HepG2 (cell line): Measurements from ENCODE around the gene HJURP. TPM values are rescaled to one million over a fixed set of nuclear protein-coding genes. Genes with fewer than 3 reads are reported as not detected.
A peak's percentile ranks its signal among the peaks of the same experiment; 100 is the strongest.

ENCODE experiments used
- ATAC-seq: fragments of 200-7000 bp; cut with Tn5 transposase; 3 replicates; pipeline ENCODE4 v1.9.1; 2020; ENCODE audit warnings: mild to moderate bottlenecking, moderate library complexity
- BruUV-seq: library from RNA; stranded (reverse); fragments of 400-500 nt; replicated peaks from 2 replicates; lab custom pipeline; 2021; lab: Mats Ljungman, UMichigan
- CTCF ChIA-PET: fragments of 300-600 bp; formaldehyde crosslinking; extraction: SDS; loops from one replicate; lab custom pipeline; 2021; ENCODE audit warnings: low total read pairs, inconsistent platforms, low intra/inter-chr PET ratio; lab: Yijun Ruan, JAX
- POLR2A ChIA-PET: fragments of 350-600 bp; sonication (Branson Sonifier 250); formaldehyde crosslinking; loops from one replicate; lab custom pipeline; 2020; ENCODE audit warnings: antibody characterized with exemption, inconsistent platforms; lab: Yijun Ruan, JAX
- DNase-seq: peaks from one replicate; pipeline ENCODE4 v3.0.0-alpha.2; 2015; ENCODE audit warnings: low spot score
- FAIRE-seq: peaks from 3 replicates; lab custom pipeline; 2011; peaks lifted over from hg19 to GRCh38; lab: Jason Lieb, UNC
- H2AFZ ChIP-seq: one replicate; pipeline ENCODE4 v1.6.1; 2011; ENCODE audit warnings: low read length, inconsistent platforms
- H3K27ac ChIP-seq: fragments of 300-600 bp; 3 replicates; pipeline ENCODE4 v1.8.0; 2011; ENCODE audit warnings: mixed run types, mild to moderate bottlenecking, mixed read lengths, low read length, inconsistent platforms; ENCODE audit not compliant: insufficient read depth; ENCODE audit errors: extremely low read length
- H3K27me3 ChIP-seq, 2 experiments: fragments of 200-600 bp in 1 of 2; 2 replicates in 1 of 2; 3 replicates in 1 of 2; pipeline versions ENCODE4 v1.6.0 to v1.8.0; 2011; ENCODE audit warnings: low read length in 2 of 2, mild to moderate bottlenecking in 2 of 2, moderate library complexity in 2 of 2, inconsistent platforms in 1 of 2; ENCODE audit not compliant: insufficient read depth in 2 of 2, control insufficient read depth in 1 of 2
- H3K36me3 ChIP-seq, 2 experiments: fragments of 200-600 bp in 1 of 2; replicated peaks in 1 of 2; 2 replicates in 1 of 2; 3 replicates in 1 of 2; pipeline versions ENCODE4 v1.5.1 to v1.8.0; 2011; ENCODE audit warnings: low read length in 2 of 2, inconsistent platforms in 1 of 2; ENCODE audit not compliant: insufficient read depth in 2 of 2, control insufficient read depth in 1 of 2
- H3K4me1 ChIP-seq: 2 replicates; pipeline ENCODE4 v1.5.1; 2012; ENCODE audit warnings: low read length, inconsistent platforms; ENCODE audit not compliant: insufficient read depth
- H3K4me2 ChIP-seq: 2 replicates; pipeline ENCODE4 v1.6.0; 2011; ENCODE audit warnings: low read depth, low read length, inconsistent platforms
- H3K4me3 ChIP-seq, 3 experiments: fragments of 200-600 bp in 1 of 3; sonication (generic), shearing (Covaris generic) in 1 of 3; replicated peaks in 1 of 3; 2 replicates each; pipeline ENCODE4 v1.5.1; 2011 to 2016; ENCODE audit warnings: low read length in 3 of 3, inconsistent platforms in 2 of 3, low read depth in 2 of 3, mild to moderate bottlenecking in 2 of 3, control low read depth in 1 of 3, mixed read lengths in 1 of 3; ENCODE audit not compliant: insufficient read depth in 1 of 3
- H3K79me2 ChIP-seq: one replicate; pipeline ENCODE4 v1.6.1; 2011; ENCODE audit warnings: low read length, inconsistent platforms; ENCODE audit not compliant: insufficient read depth
- H3K9ac ChIP-seq: 2 replicates; pipeline ENCODE4 v1.6.0; 2011; ENCODE audit warnings: mild to moderate bottlenecking, low read depth, low read length, inconsistent platforms; ENCODE audit not compliant: insufficient read depth
- H3K9me3 ChIP-seq: 2 replicates; pipeline ENCODE4 v1.5.1; 2012; ENCODE audit warnings: mild to moderate bottlenecking, low read length
- H4K20me1 ChIP-seq: 2 replicates; pipeline ENCODE4 v1.6.0; 2011; ENCODE audit warnings: inconsistent platforms, mild to moderate bottlenecking, low read length, moderate library complexity; ENCODE audit not compliant: insufficient read depth
- AGO1 ChIP-seq: fragments of 200-400 bp; formaldehyde crosslinking; IDR thresholded peaks from 2 replicates; pipeline ENCODE4 v1.6.1; 2017; ENCODE audit warnings: mild to moderate bottlenecking, low read depth, low read length, moderate library complexity; ENCODE audit not compliant: poor library complexity, severe bottlenecking
- AGO2 ChIP-seq: fragments of 200-400 bp; formaldehyde crosslinking; optimal IDR thresholded peaks from 2 replicates; pipeline ENCODE3; 2017; ENCODE audit warnings: mild to moderate bottlenecking, low read depth, low read length, moderate library complexity
- MAFF ChIP-seq: IDR thresholded peaks from 2 replicates; pipeline ENCODE4 v1.6.1; 2011; ENCODE audit warnings: low read depth, low read length, improper control_type of control experiment
- RBM22 ChIP-seq: fragments of 200-400 bp; formaldehyde crosslinking; optimal IDR thresholded peaks from 2 replicates; pipeline ENCODE3; 2017; ENCODE audit warnings: mild to moderate bottlenecking, low read length, moderate library complexity
- ZBTB4 ChIP-seq: sonication (generic); formaldehyde crosslinking; IDR thresholded peaks from 2 replicates; pipeline ENCODE4 v1.4.0; 2020; ENCODE audit warnings: missing genetic modification reagents, mild to moderate bottlenecking, borderline replicate concordance
- WGBS: methylation state at CpG from one replicate; pipeline ENCODE4 v1.1.6; 2017; ENCODE audit warnings: low lambda C conversion rate; 5-methylcytosine and 5-hydroxymethylcytosine counted together
- in situ Hi-C: cut with HindIII; loops from 2 replicates; pipeline ENCODE4 v1.10.0; 2017; ENCODE audit warnings: low pct_unique_long_range_greater_than_20kb; ENCODE audit not compliant: extremely low pct_ligation_motif_present
- intact Hi-C: fragments of 100-400 bp; cut with micrococcal nuclease; formaldehyde crosslinking; loops from one replicate; pipeline ENCODE4 v1.10.0; 2022; ENCODE audit not compliant: unreplicated experiment
- polyA plus RNA-seq, 8 experiments: library from polyadenylated mRNA; depleted of rRNA in 3 of 8; stranded (reverse) in 7 of 8; unstranded in 1 of 8; fragments of >200 nt; fragmentation: Illumina TruSeq in 4 of 8; extraction: Trizol in 4 of 8; gene quantifications; 2 replicates each; pipeline versions ENCODE4 v1.2.1 to v1.2.3, GENCODE V29; 2011 to 2016; ENCODE audit warnings: low read depth in 4 of 8, missing spikeins in 1 of 8, mixed read lengths in 1 of 8; ENCODE audit not compliant: insufficient read depth in 1 of 8
- total RNA-seq, 5 experiments: library from RNA; depleted of rRNA; stranded (reverse); fragments of >200 nt; fragmentation: Illumina TruSeq; extraction: Trizol; gene quantifications; 2 replicates each; pipeline ENCODE4 v1.2.3, GENCODE V29; 2016; ENCODE audit warnings: low read depth in 1 of 5

The HJURP gene
- total and polyA plus RNA-seq, 2 of the 13 experiments (the other 11 are each of a cell fraction or from before 2014, with no cell fraction given) = 36.3 to 43.9 TPM

DNA sequence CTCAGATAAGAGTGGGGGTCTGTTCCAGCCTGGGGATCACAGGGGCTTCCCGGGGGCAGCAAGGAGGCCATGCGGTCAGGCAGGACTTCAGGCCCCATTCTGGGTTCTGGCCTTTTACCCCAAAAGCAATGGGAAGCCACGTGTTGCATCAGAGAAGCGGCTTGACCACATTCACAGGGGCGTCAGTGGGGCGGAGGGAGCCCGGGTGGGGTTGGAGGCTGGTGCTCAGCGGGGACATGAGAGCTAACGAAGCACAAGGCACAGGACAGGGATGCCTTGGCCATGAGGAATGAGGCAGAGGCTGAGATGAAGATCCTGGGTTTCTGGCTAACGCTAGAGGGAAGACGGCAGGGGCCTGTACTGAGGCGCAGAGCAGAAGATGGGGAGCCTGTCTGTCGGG is 6.1 kb downstream of the HJURP start:
- no peaks in the 10 kb centered on the region for H3K27me3 ChIP-seq
- peaks cover 29% of the 10 kb centered on the region for H3K79me2 ChIP-seq
- peaks cover 49 to 88% of the 10 kb centered on the region in 2 experiments for H3K36me3 ChIP-seq
- WGBS = 98% methylated on average over 13 of the region's 13 CpGs
- H3K9me3 ChIP-seq = no peaks in the 10 kb centered on the region
- FAIRE-seq (no peak), DNase-seq (no peak), ATAC-seq (no peak)
- peaks cover 9% of the 10 kb centered on the region for H4K20me1 ChIP-seq
- H3K4me3 ChIP-seq = no peak overlapping the region
- intact Hi-C loops (no loop called here), in situ Hi-C loops (loop anchor here (25.0 kb wide), 1 partner anchor 536 kb away; the partner anchor contains the start of gene SAG)
- no peak overlapping the region for H3K9ac ChIP-seq
- BruUV-seq = no TSS peak
- H3K4me2 ChIP-seq = no peak overlapping the region
- ChIA-PET POLR2A (no interaction called here), CTCF (no interaction called here)
- no peak overlapping the region for H3K27ac ChIP-seq
- no peak overlapping the region for H2AFZ ChIP-seq
- no peak for TF ChIP-seq ZBTB4 (CRISPR knock-in tag)
- TF ChIP-seq AGO1 = no peak
- TF ChIP-seq RBM22 = no peak
- no peak for TF ChIP-seq MAFF
- TF ChIP-seq AGO2 = peak; percentile 25
- peaks cover 25% of the 10 kb centered on the region for H3K4me1 ChIP-seq
